NB4 (cell line): Measurements from ENCODE around the gene TGM6.

Experiments used
- MYC ChIP-seq: IDR thresholded peaks from 2 replicates; pipeline ENCODE4 v1.6.1; 2011; ENCODE audit warnings: low read depth, low read length
- POLR2A ChIP-seq: IDR thresholded peaks from 2 replicates; pipeline ENCODE4 v1.6.1; 2011; ENCODE audit warnings: mild to moderate bottlenecking; ENCODE audit not compliant: insufficient read length; ENCODE audit errors: extremely low read depth
- TF ChIP-seq, protein P1 (sequence below): IDR thresholded peaks from one replicate; pipeline ENCODE4 v1.5.1; 2012; ENCODE audit warnings: low read depth, low read length
- TF ChIP-seq, protein P2 (sequence below): IDR thresholded peaks from 2 replicates; pipeline ENCODE4 v1.6.1; 2011; ENCODE audit warnings: low read depth, low read length

DNA sequence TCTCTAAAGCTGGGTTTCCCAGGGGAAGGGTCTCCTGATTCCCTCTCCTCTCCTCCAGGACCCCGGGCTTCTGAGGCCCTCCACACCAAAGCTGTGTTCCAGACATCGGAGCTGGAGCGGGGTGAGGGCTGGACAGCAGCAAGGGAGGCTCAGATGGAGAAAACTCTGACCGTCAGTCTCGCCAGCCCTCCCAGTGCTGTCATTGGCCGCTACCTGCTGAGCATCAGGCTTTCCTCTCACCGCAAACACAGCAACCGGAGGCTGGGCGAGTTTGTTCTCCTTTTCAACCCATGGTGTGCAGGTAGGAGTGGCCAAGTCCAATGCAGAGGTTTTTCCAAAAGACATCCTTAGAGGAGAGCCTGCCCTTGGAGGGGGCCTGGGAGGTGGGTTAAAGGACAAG, 14.4 kb downstream of the TGM6 start:
- no peak for TF ChIP-seq POLR2A
- TF ChIP-seq, protein P1, sequence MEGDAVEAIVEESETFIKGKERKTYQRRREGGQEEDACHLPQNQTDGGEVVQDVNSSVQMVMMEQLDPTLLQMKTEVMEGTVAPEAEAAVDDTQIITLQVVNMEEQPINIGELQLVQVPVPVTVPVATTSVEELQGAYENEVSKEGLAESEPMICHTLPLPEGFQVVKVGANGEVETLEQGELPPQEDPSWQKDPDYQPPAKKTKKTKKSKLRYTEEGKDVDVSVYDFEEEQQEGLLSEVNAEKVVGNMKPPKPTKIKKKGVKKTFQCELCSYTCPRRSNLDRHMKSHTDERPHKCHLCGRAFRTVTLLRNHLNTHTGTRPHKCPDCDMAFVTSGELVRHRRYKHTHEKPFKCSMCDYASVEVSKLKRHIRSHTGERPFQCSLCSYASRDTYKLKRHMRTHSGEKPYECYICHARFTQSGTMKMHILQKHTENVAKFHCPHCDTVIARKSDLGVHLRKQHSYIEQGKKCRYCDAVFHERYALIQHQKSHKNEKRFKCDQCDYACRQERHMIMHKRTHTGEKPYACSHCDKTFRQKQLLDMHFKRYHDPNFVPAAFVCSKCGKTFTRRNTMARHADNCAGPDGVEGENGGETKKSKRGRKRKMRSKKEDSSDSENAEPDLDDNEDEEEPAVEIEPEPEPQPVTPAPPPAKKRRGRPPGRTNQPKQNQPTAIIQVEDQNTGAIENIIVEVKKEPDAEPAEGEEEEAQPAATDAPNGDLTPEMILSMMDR = no peak
- TF ChIP-seq, protein P2, sequence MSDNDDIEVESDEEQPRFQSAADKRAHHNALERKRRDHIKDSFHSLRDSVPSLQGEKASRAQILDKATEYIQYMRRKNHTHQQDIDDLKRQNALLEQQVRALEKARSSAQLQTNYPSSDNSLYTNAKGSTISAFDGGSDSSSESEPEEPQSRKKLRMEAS = no peak
- no peak for TF ChIP-seq MYC
